Measurements from ENCODE around the gene ICOS. TPM values are rescaled to one million over a fixed set of nuclear protein-coding genes. Genes with fewer than 3 reads are reported as not detected.

The ICOS gene
- total RNA-seq, 1 donor from 2014 or later, result not detected

DNA sequence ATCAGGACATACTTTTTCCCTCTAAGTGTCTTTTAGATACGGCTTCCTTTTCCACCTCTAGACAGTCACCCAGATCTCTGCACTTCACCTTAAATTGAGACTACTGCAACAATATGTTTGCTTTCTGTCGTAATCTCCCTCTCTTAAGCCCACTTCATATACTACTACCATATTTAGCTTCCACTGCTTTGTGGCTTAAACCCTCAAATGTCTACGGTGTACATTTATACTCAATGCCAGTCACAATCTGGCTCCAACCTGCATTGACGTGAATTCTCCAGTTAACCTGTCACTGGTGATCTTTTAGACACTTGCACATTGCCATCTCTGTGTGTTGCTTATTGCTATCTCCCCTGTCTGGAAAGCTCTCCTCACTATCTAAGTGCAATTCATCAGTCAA is 56.4 kb downstream of the ICOS start:
- H3K4me2 ChIP-seq, result no peak overlapping the region
- H3K36me3 ChIP-seq, result no peaks in the 10 kb centered on the region
- no peaks in the 10 kb centered on the region for H3K4me1 ChIP-seq
- H3F3A ChIP-seq (ENCODE audit: low read depth), result no peaks in the 10 kb centered on the region
- H3K27me3 Mint-ChIP-seq (ENCODE audit: insufficient read depth, low read depth), result peaks cover 3% of the 10 kb centered on the region
- H3K9me3 ChIP-seq (ENCODE audit: low read depth), result no peaks in the 10 kb centered on the region
- no peak overlapping the region for H3K27ac Mint-ChIP-seq
- no peaks in the 10 kb centered on the region for H3K27me3 ChIP-seq
- H3K9ac ChIP-seq, result no peak overlapping the region
- H3K4me3 Mint-ChIP-seq, result no peak overlapping the region
- no peaks in the 10 kb centered on the region for H3K9me3 Mint-ChIP-seq
- no peak overlapping the region for H3K27ac ChIP-seq
- H3K36me3 Mint-ChIP-seq, result no peaks in the 10 kb centered on the region
- no peaks in the 10 kb centered on the region for H3K4me1 Mint-ChIP-seq
- no peak for TF ChIP-seq EZH2 (IDR thresholded peaks at IDR 0.05)
- TF ChIP-seq, protein P1, sequence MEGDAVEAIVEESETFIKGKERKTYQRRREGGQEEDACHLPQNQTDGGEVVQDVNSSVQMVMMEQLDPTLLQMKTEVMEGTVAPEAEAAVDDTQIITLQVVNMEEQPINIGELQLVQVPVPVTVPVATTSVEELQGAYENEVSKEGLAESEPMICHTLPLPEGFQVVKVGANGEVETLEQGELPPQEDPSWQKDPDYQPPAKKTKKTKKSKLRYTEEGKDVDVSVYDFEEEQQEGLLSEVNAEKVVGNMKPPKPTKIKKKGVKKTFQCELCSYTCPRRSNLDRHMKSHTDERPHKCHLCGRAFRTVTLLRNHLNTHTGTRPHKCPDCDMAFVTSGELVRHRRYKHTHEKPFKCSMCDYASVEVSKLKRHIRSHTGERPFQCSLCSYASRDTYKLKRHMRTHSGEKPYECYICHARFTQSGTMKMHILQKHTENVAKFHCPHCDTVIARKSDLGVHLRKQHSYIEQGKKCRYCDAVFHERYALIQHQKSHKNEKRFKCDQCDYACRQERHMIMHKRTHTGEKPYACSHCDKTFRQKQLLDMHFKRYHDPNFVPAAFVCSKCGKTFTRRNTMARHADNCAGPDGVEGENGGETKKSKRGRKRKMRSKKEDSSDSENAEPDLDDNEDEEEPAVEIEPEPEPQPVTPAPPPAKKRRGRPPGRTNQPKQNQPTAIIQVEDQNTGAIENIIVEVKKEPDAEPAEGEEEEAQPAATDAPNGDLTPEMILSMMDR (IDR thresholded peaks at IDR 0.05), result no peak
- TF ChIP-seq EZH2phosphoT487 (IDR thresholded peaks at IDR 0.05), result no peak
- H3K4me3 ChIP-seq, result no peak overlapping the region
- no peak for DNase-seq (ENCODE audit: low spot score)
- no peak overlapping the region for H2AFZ ChIP-seq (replicated peaks)
- no peaks in the 10 kb centered on the region for H4K20me1 ChIP-seq (ENCODE audit: low read depth)
- no peaks in the 10 kb centered on the region for H3K79me2 ChIP-seq (ENCODE audit: low read depth)

DNA sequence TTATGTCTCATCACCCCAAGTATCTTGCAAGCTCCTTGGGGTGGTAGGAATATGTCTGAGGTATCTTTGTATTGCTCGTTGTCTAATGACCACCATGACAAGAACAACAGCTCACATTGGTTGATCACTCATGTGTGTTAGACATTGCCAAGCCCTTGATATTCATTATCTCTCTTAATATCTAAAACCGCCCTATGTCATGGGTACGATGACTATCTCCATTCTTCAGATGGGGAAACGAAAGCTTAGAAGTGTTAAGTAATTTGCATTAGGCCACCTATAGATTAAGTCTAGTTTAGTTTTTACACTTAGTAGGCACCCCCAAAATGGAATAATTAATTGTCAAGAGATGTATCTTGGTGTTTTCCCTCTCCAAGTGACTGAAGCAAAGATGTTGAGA is 57.0 kb downstream of the ICOS start:
- Histone ChIP-seq H3K9ac (no peak overlapping the region), H4K20me1 (ENCODE audit: low read depth) (no peaks in the 10 kb centered on the region), H3K4me2 (no peak overlapping the region), H3K79me2 (ENCODE audit: low read depth) (no peaks in the 10 kb centered on the region), H3F3A (ENCODE audit: low read depth) (no peaks in the 10 kb centered on the region), H3K4me3 (no peak overlapping the region), H3K9me3 (ENCODE audit: low read depth) (no peaks in the 10 kb centered on the region), H3K4me1 (no peaks in the 10 kb centered on the region), H2AFZ (replicated peaks) (no peak overlapping the region), H3K27ac (no peak overlapping the region), H3K36me3 (no peaks in the 10 kb centered on the region), H3K27me3 (no peaks in the 10 kb centered on the region)
- no peak for DNase-seq (ENCODE audit: low spot score)
- H3K36me3 Mint-ChIP-seq, result no peaks in the 10 kb centered on the region
- no peaks in the 10 kb centered on the region for H3K9me3 Mint-ChIP-seq
- no peak overlapping the region for H3K27ac Mint-ChIP-seq
- TF ChIP-seq, protein P1 (IDR thresholded peaks at IDR 0.05), result no peak
- TF ChIP-seq EZH2 (IDR thresholded peaks at IDR 0.05) (no peak), EZH2phosphoT487 (IDR thresholded peaks at IDR 0.05) (no peak)
- peaks cover 1% of the 10 kb centered on the region for H3K27me3 Mint-ChIP-seq (ENCODE audit: insufficient read depth, low read depth)
- no peak overlapping the region for H3K4me3 Mint-ChIP-seq
- H3K4me1 Mint-ChIP-seq, result no peaks in the 10 kb centered on the region

DNA sequence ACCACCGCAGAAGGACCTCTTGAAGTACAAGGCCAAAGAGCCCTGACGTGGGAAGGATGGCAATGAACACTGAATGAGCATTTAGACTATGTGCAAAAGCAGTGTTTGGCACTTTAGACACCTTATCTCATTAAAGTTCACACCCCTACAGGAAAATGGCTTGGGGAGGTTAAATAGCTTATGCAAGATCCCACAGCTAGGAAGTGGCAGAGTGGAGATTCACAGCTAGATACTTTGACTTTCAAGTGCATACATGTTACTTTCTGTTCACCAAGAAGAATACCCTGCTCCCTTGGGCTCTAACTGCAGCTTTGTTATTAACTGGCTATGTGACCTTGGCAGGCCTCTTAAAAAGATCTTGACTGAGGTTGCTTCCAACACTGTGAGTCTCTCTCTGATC is 58.2 kb downstream of the ICOS start:
- H3K27ac ChIP-seq, result no peak overlapping the region
- DNase-seq (ENCODE audit: low spot score), result no peak
- H3K9me3 ChIP-seq (ENCODE audit: low read depth), result no peaks in the 10 kb centered on the region
- Mint-ChIP-seq H3K27me3 (ENCODE audit: insufficient read depth, low read depth) (no peaks in the 10 kb centered on the region), H3K4me1 (no peaks in the 10 kb centered on the region), H3K9me3 (no peaks in the 10 kb centered on the region), H3K4me3 (no peak overlapping the region), H3K27ac (no peak overlapping the region), H3K36me3 (no peaks in the 10 kb centered on the region)
- TF ChIP-seq EZH2phosphoT487 (IDR thresholded peaks at IDR 0.05) (no peak), EZH2 (IDR thresholded peaks at IDR 0.05) (no peak)
- TF ChIP-seq, protein P1 (IDR thresholded peaks at IDR 0.05), result no peak
- H3K4me3 ChIP-seq, result no peak overlapping the region
- no peaks in the 10 kb centered on the region for H4K20me1 ChIP-seq (ENCODE audit: low read depth)
- H3K9ac ChIP-seq, result no peak overlapping the region
- H3F3A ChIP-seq (ENCODE audit: low read depth), result no peaks in the 10 kb centered on the region
- H2AFZ ChIP-seq (replicated peaks), result no peak overlapping the region
- no peak overlapping the region for H3K4me2 ChIP-seq
- no peaks in the 10 kb centered on the region for H3K36me3 ChIP-seq
- H3K79me2 ChIP-seq (ENCODE audit: low read depth), result no peaks in the 10 kb centered on the region
- H3K4me1 ChIP-seq, result no peaks in the 10 kb centered on the region
- H3K27me3 ChIP-seq, result no peaks in the 10 kb centered on the region

Measured in neural progenitor cell (in vitro differentiated cells).